Measurements from ENCODE around the gene LRRC3. TPM values are rescaled to one million over a fixed set of nuclear protein-coding genes. Genes with fewer than 3 reads are reported as not detected.

The LRRC3 gene
- total and polyA plus RNA-seq, 4 donors: 3.0 to 14.2 (median 7.5) TPM

- 11% methylated on average over 36 of the region's 36 CpGs for WGBS
- Histone ChIP-seq H3K9me3 (ENCODE audit: control insufficient read depth in 4 of 4, low read length in 3 of 4) (no peaks in the 10 kb centered on the region), H3K27me3 (ENCODE audit: control insufficient read depth in 4 of 4, insufficient read depth in 4 of 4, low read length in 3 of 4) (no peaks in the 10 kb centered on the region), H3K4me3 (ENCODE audit: low read depth in 1 of 3, low read length in 3 of 3) (no peak overlapping the region), H3K9ac (ENCODE audit: low read depth in 1 of 2, low read length in 2 of 2) (no peak overlapping the region), H3K36me3 (ENCODE audit: control insufficient read depth in 4 of 4, insufficient read depth in 3 of 4, low read depth in 1 of 4, low read length in 3 of 4) (no peaks in the 10 kb centered on the region), H3K27ac (ENCODE audit: low read depth in 1 of 2, low read length in 2 of 2) (no peak overlapping the region), H3K4me1 (ENCODE audit: control insufficient read depth in 4 of 4, insufficient read depth in 4 of 4, low read length in 3 of 4) (peaks cover 0 to 26% (median 16%) of the 10 kb centered on the region in 4 donors)
- TF ChIP-seq HNF4G (IDR thresholded peaks at IDR 0.05) (no peak), RAD21 (IDR thresholded peaks at IDR 0.05) (peak; percentile 87 to 97), RXRA (IDR thresholded peaks at IDR 0.05) (no peak), CTCF (IDR thresholded peaks at IDR 0.05; ENCODE audit: low read depth, low read length, missing input control) (peak; percentile 78)
- DNase-seq (ENCODE audit: low spot score): peak; percentile 80
Measured at GRCh38 chr21:44510508-44511218, 55.4 kb downstream of the LRRC3 start.

- Histone ChIP-seq H3K36me3 (ENCODE audit: control insufficient read depth in 4 of 4, insufficient read depth in 3 of 4, low read depth in 1 of 4, low read length in 3 of 4) (no peaks in the 10 kb centered on the region), H3K4me1 (ENCODE audit: control insufficient read depth in 4 of 4, insufficient read depth in 4 of 4, low read length in 3 of 4) (peaks cover 0 to 29% (median 16%) of the 10 kb centered on the region in 4 donors), H3K9me3 (ENCODE audit: control insufficient read depth in 4 of 4, low read length in 3 of 4) (no peaks in the 10 kb centered on the region), H3K27me3 (ENCODE audit: control insufficient read depth in 4 of 4, insufficient read depth in 4 of 4, low read length in 3 of 4) (no peaks in the 10 kb centered on the region), H3K4me3 (ENCODE audit: low read depth in 1 of 3, low read length in 3 of 3) (no peak overlapping the region), H3K27ac (ENCODE audit: low read depth in 1 of 2, low read length in 2 of 2) (no peak overlapping the region), H3K9ac (ENCODE audit: low read depth in 1 of 2, low read length in 2 of 2) (no peak overlapping the region)
- TF ChIP-seq ATF3 (IDR thresholded peaks at IDR 0.05): no peak
- no peak for TF ChIP-seq HNF4G (IDR thresholded peaks at IDR 0.05)
- TF ChIP-seq ZBTB33 (IDR thresholded peaks at IDR 0.05): no peak
- TF ChIP-seq REST (IDR thresholded peaks at IDR 0.05): no peak
- TF ChIP-seq NR2F2 (IDR thresholded peaks at IDR 0.05): no peak
- TF ChIP-seq HNF4A (conservative IDR thresholded peaks at IDR 0.05): no peak
- TF ChIP-seq YY1 (IDR thresholded peaks at IDR 0.05): no peak
- no peak for TF ChIP-seq SP1 (IDR thresholded peaks at IDR 0.05)
- TF ChIP-seq RXRA (IDR thresholded peaks at IDR 0.05): no peak
- TF ChIP-seq TAF1 (conservative IDR thresholded peaks at IDR 0.05): no peak
- no peak for TF ChIP-seq FOXA2 (IDR thresholded peaks at IDR 0.05)
- TF ChIP-seq EGR1 (IDR thresholded peaks at IDR 0.05; ENCODE audit: low read depth in 2 of 2): no peak
- no peak for TF ChIP-seq CTCF (IDR thresholded peaks at IDR 0.05; ENCODE audit: low read depth, low read length, missing input control)
- no peak for TF ChIP-seq GABPA (IDR thresholded peaks at IDR 0.05 in 1 of 2, conservative IDR thresholded peaks at IDR 0.05 in 1 of 2)
- no peak for TF ChIP-seq FOXA1 (IDR thresholded peaks at IDR 0.05)
- TF ChIP-seq JUND (IDR thresholded peaks at IDR 0.05): no peak
- TF ChIP-seq MAX (IDR thresholded peaks at IDR 0.05): no peak
- no peak for DNase-seq (ENCODE audit: low spot score)
- 91% methylated on average over 11 of the region's 11 CpGs for WGBS
Measured at GRCh38 chr21:44511219-44511937, 56.1 kb downstream of the LRRC3 start.
